ENCODE results near the gene GPC5. TPM values are rescaled to one million over a fixed set of nuclear protein-coding genes. Genes with fewer than 3 reads are reported as not detected.

GPC5 gene
- total and polyA plus RNA-seq, 2 of the 8 experiments (the other 6 are each of a cell fraction or from before 2014, with no cell fraction given), result 0.20 to 0.39 TPM

DNA sequence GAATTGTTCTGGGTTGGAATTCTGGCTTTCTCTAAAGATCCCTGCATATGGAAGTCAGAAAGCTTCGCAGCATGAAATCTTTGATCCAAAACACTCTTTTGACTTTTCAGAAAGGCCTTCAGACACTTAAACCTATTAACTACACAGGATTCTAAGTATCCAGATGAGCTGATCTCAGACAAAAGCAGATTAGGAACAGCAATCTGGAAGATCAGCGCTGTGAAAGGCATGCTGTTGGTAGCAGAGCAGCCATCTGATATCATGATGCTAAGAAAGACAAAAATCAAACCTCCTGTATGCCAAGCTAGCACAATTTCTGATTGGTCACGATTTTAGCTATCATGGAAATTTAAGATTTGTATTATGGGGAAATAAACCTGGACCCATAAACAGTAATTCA lies 589.9 kb downstream of the GPC5 start:
- H3K9ac ChIP-seq (replicated peaks in 1 of 4; ENCODE audit: extremely low read depth in 1 of 4, low read depth in 3 of 4, low read length in 3 of 4), result no peak overlapping the region
- H3K4me2 ChIP-seq (ENCODE audit: insufficient read depth in 1 of 2, low read depth in 2 of 2, low read length in 2 of 2), result no peak overlapping the region
- H3K4me1 ChIP-seq (replicated peaks in 1 of 4; ENCODE audit: control insufficient read depth in 3 of 4, insufficient read depth in 4 of 4, low read length in 3 of 4), result no peaks in the 10 kb centered on the region
- WGBS, 2 experiments (ENCODE audit: extremely low coverage in 1 of 2, insufficient coverage in 1 of 2, insufficient read length in 1 of 2, insufficient replicate concordance in 2 of 2, low coverage in 1 of 2, low lambda C conversion rate in 2 of 2, missing lambda C conversion rate in 1 of 2), result 94% methylated on average over 3 of the region's 3 CpGs; no CpG with 5 or more reads in 1 of the 2 experiments
- no peak overlapping the region for H3K18ac ChIP-seq (ENCODE audit: extremely low read depth, low read length)
- H4K8ac ChIP-seq (ENCODE audit: extremely low read depth, insufficient read depth, low read length), result no peak overlapping the region
- ChIA-PET POLR2A (ENCODE audit: partially characterized antibody) (no interaction called here), CTCF (ENCODE audit: partially characterized antibody) (interaction anchor here (1.0 kb wide), 1 partner anchor 42 kb away, joined by 4 read pairs; no protein-coding TSS in a partner anchor)
- no peak overlapping the region for H3K23ac ChIP-seq (ENCODE audit: insufficient read length)
- no peak overlapping the region for H4K5ac ChIP-seq (ENCODE audit: insufficient read length, low read depth, low read length)
- H2BK20ac ChIP-seq (ENCODE audit: low read length), result no peak overlapping the region
- FAIRE-seq (no peak), DNase-seq (ENCODE audit: low read depth in 1 of 2, low spot score in 2 of 2) (no peak)
- no peaks in the 10 kb centered on the region for H4K20me1 ChIP-seq (replicated peaks in 1 of 2; ENCODE audit: control insufficient read depth in 1 of 2, insufficient read depth in 2 of 2, low read length in 2 of 2)
- H3K36me3 ChIP-seq (ENCODE audit: control insufficient read depth in 2 of 4, insufficient read depth in 4 of 4, low read length in 3 of 4), result no peaks in the 10 kb centered on the region
- no peak overlapping the region for H2AFZ ChIP-seq (ENCODE audit: low read length)
- H2BK12ac ChIP-seq (ENCODE audit: low read depth, low read length), result no peak overlapping the region
- H3K14ac ChIP-seq (ENCODE audit: insufficient read length), result no peak overlapping the region
- no peaks in the 10 kb centered on the region for H3K9me3 ChIP-seq (ENCODE audit: insufficient read depth in 2 of 2, low read depth in 1 of 2, low read length in 1 of 2)
- H3K4ac ChIP-seq (replicated peaks; ENCODE audit: insufficient read length, low read depth, low read length), result no peak overlapping the region
- H2BK5ac ChIP-seq (ENCODE audit: low read depth, low read length), result no peak overlapping the region
- no peaks in the 10 kb centered on the region for H3K27me3 ChIP-seq (replicated peaks in 1 of 4; ENCODE audit: control insufficient read depth in 3 of 4, extremely low read depth in 1 of 4, insufficient read depth in 3 of 4, low read length in 3 of 4)
- no peak overlapping the region for H3K56ac ChIP-seq (replicated peaks; ENCODE audit: insufficient read length, low read depth, low read length)
- H4K91ac ChIP-seq (replicated peaks; ENCODE audit: insufficient read length, low read length), result no peak overlapping the region
- no peak overlapping the region for H3K27ac ChIP-seq (ENCODE audit: low read depth, low read length)
- no peak overlapping the region for H2BK15ac ChIP-seq (ENCODE audit: low read length)
- no peaks in the 10 kb centered on the region for H3K23me2 ChIP-seq (ENCODE audit: low read depth, low read length)
- H3K79me1 ChIP-seq (ENCODE audit: low read depth, low read length), result no peaks in the 10 kb centered on the region
- no peak overlapping the region for H2BK120ac ChIP-seq (replicated peaks; ENCODE audit: low read depth, low read length)
- no peak overlapping the region for H3K4me3 ChIP-seq (ENCODE audit: extremely low read depth in 1 of 4, insufficient read depth in 2 of 4, low read depth in 3 of 4, low read length in 4 of 4)
- no peak overlapping the region for H2AK5ac ChIP-seq (ENCODE audit: low read depth, low read length)
- H3K79me2 ChIP-seq (ENCODE audit: control insufficient read depth in 1 of 2, insufficient read depth in 2 of 2, low read length in 2 of 2), result no peaks in the 10 kb centered on the region

Measured in H1 (cell line).